ENCODE data around the gene RPS6KA2. TPM values are rescaled to one million over a fixed set of nuclear protein-coding genes. Genes with fewer than 3 reads are reported as not detected.

The RPS6KA2 gene
- total RNA-seq, 1 experiment from 2014 or later: 18.5 TPM

- Histone ChIP-seq H3K4me1 (replicated peaks; ENCODE audit: insufficient read depth) (peaks cover 34% of the 10 kb centered on the region), H3K27me3 (ENCODE audit: insufficient read depth, low read depth) (no peaks in the 10 kb centered on the region), H3K9me3 (ENCODE audit: insufficient read depth, low read depth) (no peaks in the 10 kb centered on the region), H3K4me2 (no peak overlapping the region), H3K79me2 (ENCODE audit: low read depth) (peaks cover 11% of the 10 kb centered on the region), H3K9me2 (ENCODE audit: insufficient read depth) (no peaks in the 10 kb centered on the region), H2AFZ (no peak overlapping the region), H3K4me3 (no peak overlapping the region), H4K20me1 (ENCODE audit: insufficient read depth) (no peaks in the 10 kb centered on the region), H3K27ac (no peak overlapping the region), H3F3A (ENCODE audit: insufficient read depth, low read depth) (peaks cover 19% of the 10 kb centered on the region), H3K36me3 (ENCODE audit: low read depth) (no peaks in the 10 kb centered on the region)
- no peak for TF ChIP-seq EZH2 (IDR thresholded peaks at IDR 0.05; ENCODE audit: low read depth)
- no peak for TF ChIP-seq CTCF (conservative IDR thresholded peaks at IDR 0.05)
- intact Hi-C loops (cut with micrococcal nuclease; ENCODE audit: unreplicated experiment): no loop called here
- POLR2A ChIA-PET (ENCODE audit: unreplicated experiment): no interaction called here
- CTCF ChIA-PET: no interaction called here
- BruUV-seq (replicated peaks): no TSS peak
- no peak for DNase-seq
These were observed 11.8 kb downstream of the RPS6KA2 start for GRCh38 chr6:166615059-166615770.

GRCh38 chr6:166614589-166614988 lies 12.5 kb downstream of the RPS6KA2 start:
- no peak for TF ChIP-seq EZH2 (IDR thresholded peaks at IDR 0.05; ENCODE audit: low read depth)
- no peak for TF ChIP-seq CTCF (conservative IDR thresholded peaks at IDR 0.05)
- Histone ChIP-seq H3K4me3 (no peak overlapping the region), H3K9me3 (ENCODE audit: insufficient read depth, low read depth) (no peaks in the 10 kb centered on the region), H3K27me3 (ENCODE audit: insufficient read depth, low read depth) (no peaks in the 10 kb centered on the region), H3K79me2 (ENCODE audit: low read depth) (peaks cover 11% of the 10 kb centered on the region), H3K36me3 (ENCODE audit: low read depth) (no peaks in the 10 kb centered on the region), H3K9me2 (ENCODE audit: insufficient read depth) (no peaks in the 10 kb centered on the region), H2AFZ (no peak overlapping the region), H3K4me1 (replicated peaks; ENCODE audit: insufficient read depth) (peaks cover 27% of the 10 kb centered on the region), H3F3A (ENCODE audit: insufficient read depth, low read depth) (peaks cover 15% of the 10 kb centered on the region), H4K20me1 (ENCODE audit: insufficient read depth) (no peaks in the 10 kb centered on the region), H3K4me2 (no peak overlapping the region), H3K27ac (no peak overlapping the region)
- ChIA-PET POLR2A (ENCODE audit: unreplicated experiment) (no interaction called here), CTCF (no interaction called here)
- DNase-seq: no peak
- intact Hi-C loops (cut with micrococcal nuclease; ENCODE audit: unreplicated experiment): no loop called here
- BruUV-seq (replicated peaks): no TSS peak

- Histone ChIP-seq H3K4me2 (no peak overlapping the region), H3K9me3 (ENCODE audit: insufficient read depth, low read depth) (no peaks in the 10 kb centered on the region), H3K9me2 (ENCODE audit: insufficient read depth) (no peaks in the 10 kb centered on the region), H3F3A (ENCODE audit: insufficient read depth, low read depth) (peaks cover 11% of the 10 kb centered on the region; the same call in 1 of the 2 replicates), H3K79me2 (ENCODE audit: low read depth) (peaks cover 8% of the 10 kb centered on the region), H3K36me3 (ENCODE audit: low read depth) (no peaks in the 10 kb centered on the region), H3K27me3 (ENCODE audit: insufficient read depth, low read depth) (no peaks in the 10 kb centered on the region), H3K4me1 (replicated peaks; ENCODE audit: insufficient read depth) (peaks cover 23% of the 10 kb centered on the region), H3K27ac (no peak overlapping the region), H3K4me3 (no peak overlapping the region), H4K20me1 (ENCODE audit: insufficient read depth) (no peaks in the 10 kb centered on the region), H2AFZ (no peak overlapping the region)
- CTCF ChIA-PET: no interaction called here
- TF ChIP-seq EZH2 (IDR thresholded peaks at IDR 0.05; ENCODE audit: low read depth) (no peak), CTCF (conservative IDR thresholded peaks at IDR 0.05) (no peak)
- no TSS peak for BruUV-seq (replicated peaks)
- POLR2A ChIA-PET (ENCODE audit: unreplicated experiment): no interaction called here
- no peak for DNase-seq
- intact Hi-C loops (cut with micrococcal nuclease; ENCODE audit: unreplicated experiment): no loop called here
These were observed 12.9 kb downstream of the RPS6KA2 start for GRCh38 chr6:166614171-166614583.
